WI38 (cell line): ENCODE data around the gene GPRC5C.

Experiments used
- H3K4me3 ChIP-seq: 2 replicates; pipeline ENCODE4 v1.5.1; 2011; ENCODE audit warnings: low read depth, mild to moderate bottlenecking, control low read depth, low read length
- TF ChIP-seq, protein P1 (sequence below): IDR thresholded peaks from 2 replicates; pipeline ENCODE4 v1.5.1; 2012; ENCODE audit warnings: low read depth, mild to moderate bottlenecking, control low read depth, low read length

Gene GPRC5C, protein sequence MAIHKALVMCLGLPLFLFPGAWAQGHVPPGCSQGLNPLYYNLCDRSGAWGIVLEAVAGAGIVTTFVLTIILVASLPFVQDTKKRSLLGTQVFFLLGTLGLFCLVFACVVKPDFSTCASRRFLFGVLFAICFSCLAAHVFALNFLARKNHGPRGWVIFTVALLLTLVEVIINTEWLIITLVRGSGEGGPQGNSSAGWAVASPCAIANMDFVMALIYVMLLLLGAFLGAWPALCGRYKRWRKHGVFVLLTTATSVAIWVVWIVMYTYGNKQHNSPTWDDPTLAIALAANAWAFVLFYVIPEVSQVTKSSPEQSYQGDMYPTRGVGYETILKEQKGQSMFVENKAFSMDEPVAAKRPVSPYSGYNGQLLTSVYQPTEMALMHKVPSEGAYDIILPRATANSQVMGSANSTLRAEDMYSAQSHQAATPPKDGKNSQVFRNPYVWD

DNA sequence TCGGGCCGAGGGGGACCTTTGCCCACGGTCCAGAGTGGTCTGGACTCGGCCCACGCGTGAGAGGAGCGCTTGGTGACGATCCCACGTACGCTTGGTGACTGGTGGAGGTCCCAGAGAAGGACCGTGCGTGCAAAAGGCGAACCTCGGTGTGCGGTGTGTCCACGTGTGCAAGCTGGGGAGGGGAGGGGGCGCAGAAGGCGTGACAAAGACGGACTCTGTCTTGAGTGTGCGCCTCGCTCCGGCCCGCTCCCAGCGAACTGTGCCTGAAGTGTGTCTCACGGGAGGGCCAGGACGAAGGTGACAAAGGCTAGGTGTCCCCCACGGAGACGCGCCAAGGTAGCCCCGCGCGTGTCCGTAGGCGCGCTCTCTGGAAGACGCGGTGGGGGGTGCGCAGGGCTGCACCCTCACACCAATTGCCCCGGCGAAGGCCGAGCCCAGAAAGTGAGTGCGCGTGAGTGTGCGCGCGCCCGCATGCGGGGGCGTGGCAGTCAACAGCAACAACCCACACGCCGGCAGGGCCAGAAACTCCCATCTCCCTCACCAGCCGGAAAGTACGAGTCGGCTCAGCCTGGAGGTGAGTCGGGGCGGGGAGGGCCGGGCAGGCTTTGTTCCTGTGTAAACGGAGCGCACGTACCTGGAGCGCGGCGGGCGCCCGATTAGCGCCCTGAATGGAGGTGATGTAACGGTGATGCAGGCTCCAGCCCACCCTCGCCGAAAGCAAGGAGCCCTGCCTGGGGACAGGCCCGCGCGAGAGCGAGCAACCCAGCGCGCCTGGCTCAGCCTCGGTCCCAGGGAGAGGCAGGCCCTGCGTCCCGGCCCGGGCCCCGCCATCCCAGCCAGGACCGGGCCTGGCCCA is at the start of gene GPRC5C:
TSS of gene GPRC5C (plus strand) at position 521 of the 856 bp plus-strand sequence. CDS start 7,689 bp downstream, outside the sequence.
- TF ChIP-seq, protein P1, sequence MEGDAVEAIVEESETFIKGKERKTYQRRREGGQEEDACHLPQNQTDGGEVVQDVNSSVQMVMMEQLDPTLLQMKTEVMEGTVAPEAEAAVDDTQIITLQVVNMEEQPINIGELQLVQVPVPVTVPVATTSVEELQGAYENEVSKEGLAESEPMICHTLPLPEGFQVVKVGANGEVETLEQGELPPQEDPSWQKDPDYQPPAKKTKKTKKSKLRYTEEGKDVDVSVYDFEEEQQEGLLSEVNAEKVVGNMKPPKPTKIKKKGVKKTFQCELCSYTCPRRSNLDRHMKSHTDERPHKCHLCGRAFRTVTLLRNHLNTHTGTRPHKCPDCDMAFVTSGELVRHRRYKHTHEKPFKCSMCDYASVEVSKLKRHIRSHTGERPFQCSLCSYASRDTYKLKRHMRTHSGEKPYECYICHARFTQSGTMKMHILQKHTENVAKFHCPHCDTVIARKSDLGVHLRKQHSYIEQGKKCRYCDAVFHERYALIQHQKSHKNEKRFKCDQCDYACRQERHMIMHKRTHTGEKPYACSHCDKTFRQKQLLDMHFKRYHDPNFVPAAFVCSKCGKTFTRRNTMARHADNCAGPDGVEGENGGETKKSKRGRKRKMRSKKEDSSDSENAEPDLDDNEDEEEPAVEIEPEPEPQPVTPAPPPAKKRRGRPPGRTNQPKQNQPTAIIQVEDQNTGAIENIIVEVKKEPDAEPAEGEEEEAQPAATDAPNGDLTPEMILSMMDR: no peak
- H3K4me3 ChIP-seq: no peak within 1 kb of the TSS

DNA sequence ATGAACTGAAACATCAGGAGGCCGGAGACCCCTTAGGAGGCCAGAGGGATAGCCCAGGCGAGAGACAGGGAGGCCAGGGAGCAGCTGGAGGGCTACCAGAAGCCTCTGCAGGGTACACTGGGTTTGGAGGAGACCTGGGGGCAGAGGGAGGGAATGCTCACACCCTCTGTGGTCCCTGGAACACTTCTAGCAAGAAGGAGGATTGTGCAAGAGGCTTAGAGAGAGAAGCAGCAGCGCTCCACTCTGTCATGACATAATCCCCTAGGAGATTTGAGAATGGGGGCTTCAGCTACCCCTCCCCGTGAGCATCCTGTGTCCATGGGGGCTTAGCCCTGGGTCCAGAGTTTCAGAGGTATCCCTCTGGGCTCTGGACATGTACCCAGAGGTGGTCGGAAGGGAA is 48.7 kb upstream of the GPRC5C start:
- H3K4me3 ChIP-seq: no peak overlapping the region
- TF ChIP-seq, protein P1: no peak

DNA sequence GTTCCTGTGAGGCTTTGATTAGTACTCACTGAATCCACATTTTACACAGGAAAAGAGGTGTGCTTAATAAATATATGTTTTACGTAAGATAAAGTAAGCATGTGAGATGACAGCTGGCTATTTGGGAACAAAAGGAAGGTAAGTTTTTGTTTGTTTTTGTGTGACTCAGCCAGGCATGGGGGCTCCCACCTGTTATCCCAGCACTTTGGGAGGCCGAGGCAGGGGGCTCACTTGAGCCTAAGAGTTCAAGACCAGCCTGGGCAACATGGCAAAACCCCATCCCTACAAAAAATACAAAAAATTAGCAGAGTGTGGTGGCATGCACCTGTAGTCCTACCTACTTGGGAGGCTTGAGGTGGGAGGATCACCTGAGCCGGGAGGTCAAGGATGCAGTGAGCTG is 46.7 kb upstream of the GPRC5C start:
- TF ChIP-seq, protein P1: no peak
- H3K4me3 ChIP-seq: no peak overlapping the region

DNA sequence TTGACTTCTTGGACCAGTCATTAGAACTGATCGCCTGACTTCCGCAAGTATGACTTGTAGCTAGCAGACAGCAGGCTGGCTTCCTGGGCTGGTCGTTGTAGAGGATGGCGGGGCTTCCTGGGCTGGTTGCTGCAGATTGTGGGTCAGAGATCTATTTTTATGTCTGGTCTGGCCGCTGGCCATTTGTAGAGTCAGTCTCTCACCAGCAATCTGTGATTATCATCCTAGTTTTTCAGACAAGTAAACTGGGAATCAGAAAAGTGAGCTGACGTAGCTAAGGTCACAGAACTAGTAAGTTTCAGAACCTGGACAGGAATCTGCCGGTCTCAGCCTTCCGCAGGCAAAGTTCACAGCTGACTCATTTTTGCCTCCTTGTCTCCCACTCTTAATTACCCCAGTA is 45.5 kb upstream of the GPRC5C start:
- H3K4me3 ChIP-seq: no peak overlapping the region
- TF ChIP-seq, protein P1: no peak

DNA sequence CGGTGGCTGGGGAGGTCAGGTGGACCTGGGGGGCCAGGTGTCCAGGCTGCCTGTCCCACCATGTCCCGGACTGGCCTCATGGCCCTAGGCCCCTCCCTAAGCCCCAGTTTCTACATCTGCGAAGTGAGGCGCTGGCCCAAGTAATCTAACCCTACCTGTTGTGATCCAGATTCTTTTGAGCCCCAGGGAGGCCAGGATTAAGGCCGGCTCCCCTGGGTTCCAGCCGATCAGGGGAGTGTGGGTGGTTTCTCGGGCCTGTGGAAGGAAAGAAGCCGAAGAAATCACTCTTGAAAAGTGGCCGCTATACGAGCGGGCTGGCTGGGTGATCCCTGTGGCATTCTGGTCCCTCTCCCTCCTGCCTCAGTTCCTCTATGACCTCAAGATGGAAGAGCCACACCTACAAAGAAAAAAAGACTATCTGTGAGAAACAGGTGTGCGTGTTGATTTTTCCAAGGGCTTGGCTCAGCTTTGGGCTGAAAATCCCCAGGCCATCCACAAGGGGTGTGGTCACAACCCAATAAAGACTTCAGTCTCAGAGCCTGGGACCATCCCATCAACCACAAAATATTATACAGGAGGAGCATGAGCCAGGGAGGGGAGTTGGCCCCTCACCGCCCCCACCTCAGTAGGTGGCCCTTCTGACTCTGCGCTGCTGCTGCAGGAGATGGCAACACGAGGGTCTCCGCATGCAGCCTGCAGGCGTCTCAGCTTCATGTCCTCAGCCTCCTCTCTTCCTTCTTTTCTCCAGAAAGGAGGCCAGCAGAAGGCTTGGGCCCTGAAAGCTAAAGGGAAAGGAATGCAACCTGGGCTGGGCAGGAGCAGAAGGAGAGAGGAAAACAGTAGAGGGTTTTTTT is 44.3 kb upstream of the GPRC5C start:
- H3K4me3 ChIP-seq: no peak overlapping the region
- TF ChIP-seq, protein P1: no peak

DNA sequence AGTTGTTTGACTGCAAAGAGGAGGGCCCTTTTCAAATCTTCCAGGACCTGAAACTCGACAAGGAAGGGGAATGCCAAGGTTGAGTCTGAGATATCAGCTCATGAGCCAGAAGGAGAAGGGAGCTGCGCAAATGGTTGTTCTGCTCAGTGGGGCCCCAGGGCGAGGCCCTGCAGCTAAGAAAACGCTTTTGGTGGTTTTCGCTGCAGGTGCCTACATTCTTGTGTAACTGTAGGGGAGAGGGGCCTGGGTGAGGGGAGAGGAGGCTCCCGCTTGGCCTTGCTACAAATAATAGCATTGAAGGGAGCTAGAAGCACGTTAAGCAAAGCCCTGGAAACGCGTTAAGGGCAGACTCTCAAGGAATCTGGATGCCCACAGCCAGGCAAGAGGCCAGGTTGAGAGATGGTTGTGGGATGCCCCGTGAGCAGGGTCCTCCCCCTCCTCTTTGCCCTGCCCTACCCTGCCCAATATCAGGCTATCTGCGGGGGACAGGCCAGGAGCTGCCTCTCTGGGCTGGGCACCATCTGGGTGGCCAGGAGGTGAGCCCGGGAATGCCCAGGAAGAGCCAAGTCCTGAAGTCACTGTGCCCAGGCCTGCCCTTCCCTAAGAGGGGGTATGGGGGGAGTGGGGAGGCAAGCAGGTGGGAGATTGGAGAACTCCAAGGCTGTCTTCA is 42.7 kb upstream of the GPRC5C start:
- H3K4me3 ChIP-seq: no peak overlapping the region
- TF ChIP-seq, protein P1: no peak
